ENCODE data around the gene RPL41. TPM values are rescaled to one million over a fixed set of nuclear protein-coding genes. Genes with fewer than 3 reads are reported as not detected.
A peak's percentile ranks its signal among the peaks of the same experiment; 100 is the strongest.

RPL41 gene
- total and polyA plus RNA-seq, 9 of the 15 experiments (the other 6 are each of a cell fraction or from before 2014, with no cell fraction given): 3,403 to 11,276 (median 5,604) TPM

DNA sequence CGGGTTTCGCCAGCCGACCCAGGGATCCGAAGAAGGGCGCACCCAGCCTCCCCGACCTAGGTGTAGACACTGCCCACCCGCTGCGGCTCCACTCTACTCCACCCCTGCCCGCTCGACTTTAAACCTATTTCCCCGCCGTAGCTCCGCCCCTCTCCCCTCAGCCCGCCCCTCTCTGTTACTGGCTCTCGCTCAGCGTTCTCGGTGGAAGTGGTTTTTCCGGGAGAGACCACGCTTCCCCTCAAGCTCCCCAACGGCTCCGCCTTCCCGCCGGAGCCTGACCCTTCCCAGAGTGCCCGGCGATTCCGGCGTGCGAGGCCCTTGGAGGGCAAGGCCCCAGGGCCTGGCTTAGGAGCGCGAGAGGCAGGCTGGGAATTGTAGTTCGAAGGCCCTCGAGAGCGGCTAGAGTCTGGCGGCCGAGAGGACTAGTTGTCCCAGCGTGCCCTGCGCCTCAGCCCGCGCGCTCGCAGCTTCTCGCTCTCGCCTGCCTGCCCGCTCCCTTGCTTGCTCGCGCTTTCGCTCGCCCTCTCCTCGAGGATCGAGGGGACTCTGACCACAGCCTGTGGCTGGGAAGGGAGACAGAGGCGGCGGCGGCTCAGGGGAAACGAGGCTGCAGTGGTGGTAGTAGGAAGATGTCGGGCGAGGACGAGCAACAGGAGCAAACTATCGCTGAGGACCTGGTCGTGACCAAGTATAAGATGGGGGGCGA is 12.2 kb upstream of the RPL41 start, which contains the start of gene PA2G4 (continued):
- TF ChIP-seq, protein P1, sequence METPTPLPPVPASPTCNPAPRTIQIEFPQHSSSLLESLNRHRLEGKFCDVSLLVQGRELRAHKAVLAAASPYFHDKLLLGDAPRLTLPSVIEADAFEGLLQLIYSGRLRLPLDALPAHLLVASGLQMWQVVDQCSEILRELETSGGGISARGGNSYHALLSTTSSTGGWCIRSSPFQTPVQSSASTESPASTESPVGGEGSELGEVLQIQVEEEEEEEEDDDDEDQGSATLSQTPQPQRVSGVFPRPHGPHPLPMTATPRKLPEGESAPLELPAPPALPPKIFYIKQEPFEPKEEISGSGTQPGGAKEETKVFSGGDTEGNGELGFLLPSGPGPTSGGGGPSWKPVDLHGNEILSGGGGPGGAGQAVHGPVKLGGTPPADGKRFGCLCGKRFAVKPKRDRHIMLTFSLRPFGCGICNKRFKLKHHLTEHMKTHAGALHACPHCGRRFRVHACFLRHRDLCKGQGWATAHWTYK (CRISPR knock-in tag; IDR thresholded peaks at IDR 0.05): no peak; the same call in 1 of the 2 replicates
- TF ChIP-seq ZNF695 (CRISPR knock-in tag; IDR thresholded peaks at IDR 0.05): no peak
- TF ChIP-seq ZNF134 (CRISPR knock-in tag; conservative IDR thresholded peaks at IDR 0.05): no peak
- no peak for TF ChIP-seq NFXL1 (CRISPR knock-in tag; IDR thresholded peaks at IDR 0.05)
- TF ChIP-seq ZFPM2 (CRISPR knock-in tag; IDR thresholded peaks at IDR 0.05): no peak
- no peak for TF ChIP-seq NFE2L1 (tag; IDR thresholded peaks at IDR 0.05; ENCODE audit: borderline replicate concordance, low read depth)
- TF ChIP-seq MTF1 (CRISPR knock-in tag; IDR thresholded peaks at IDR 0.05; ENCODE audit: borderline replicate concordance): no peak
- TF ChIP-seq, protein P2, sequence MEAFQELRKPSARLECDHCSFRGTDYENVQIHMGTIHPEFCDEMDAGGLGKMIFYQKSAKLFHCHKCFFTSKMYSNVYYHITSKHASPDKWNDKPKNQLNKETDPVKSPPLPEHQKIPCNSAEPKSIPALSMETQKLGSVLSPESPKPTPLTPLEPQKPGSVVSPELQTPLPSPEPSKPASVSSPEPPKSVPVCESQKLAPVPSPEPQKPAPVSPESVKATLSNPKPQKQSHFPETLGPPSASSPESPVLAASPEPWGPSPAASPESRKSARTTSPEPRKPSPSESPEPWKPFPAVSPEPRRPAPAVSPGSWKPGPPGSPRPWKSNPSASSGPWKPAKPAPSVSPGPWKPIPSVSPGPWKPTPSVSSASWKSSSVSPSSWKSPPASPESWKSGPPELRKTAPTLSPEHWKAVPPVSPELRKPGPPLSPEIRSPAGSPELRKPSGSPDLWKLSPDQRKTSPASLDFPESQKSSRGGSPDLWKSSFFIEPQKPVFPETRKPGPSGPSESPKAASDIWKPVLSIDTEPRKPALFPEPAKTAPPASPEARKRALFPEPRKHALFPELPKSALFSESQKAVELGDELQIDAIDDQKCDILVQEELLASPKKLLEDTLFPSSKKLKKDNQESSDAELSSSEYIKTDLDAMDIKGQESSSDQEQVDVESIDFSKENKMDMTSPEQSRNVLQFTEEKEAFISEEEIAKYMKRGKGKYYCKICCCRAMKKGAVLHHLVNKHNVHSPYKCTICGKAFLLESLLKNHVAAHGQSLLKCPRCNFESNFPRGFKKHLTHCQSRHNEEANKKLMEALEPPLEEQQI (IDR thresholded peaks at IDR 0.05): no peak
- TF ChIP-seq, protein P3, sequence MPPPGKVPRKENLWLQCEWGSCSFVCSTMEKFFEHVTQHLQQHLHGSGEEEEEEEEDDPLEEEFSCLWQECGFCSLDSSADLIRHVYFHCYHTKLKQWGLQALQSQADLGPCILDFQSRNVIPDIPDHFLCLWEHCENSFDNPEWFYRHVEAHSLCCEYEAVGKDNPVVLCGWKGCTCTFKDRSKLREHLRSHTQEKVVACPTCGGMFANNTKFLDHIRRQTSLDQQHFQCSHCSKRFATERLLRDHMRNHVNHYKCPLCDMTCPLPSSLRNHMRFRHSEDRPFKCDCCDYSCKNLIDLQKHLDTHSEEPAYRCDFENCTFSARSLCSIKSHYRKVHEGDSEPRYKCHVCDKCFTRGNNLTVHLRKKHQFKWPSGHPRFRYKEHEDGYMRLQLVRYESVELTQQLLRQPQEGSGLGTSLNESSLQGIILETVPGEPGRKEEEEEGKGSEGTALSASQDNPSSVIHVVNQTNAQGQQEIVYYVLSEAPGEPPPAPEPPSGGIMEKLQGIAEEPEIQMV (tag; conservative IDR thresholded peaks at IDR 0.05; ENCODE audit: low read depth): peak; percentile 56; the same call in 1 of the 2 replicates
- no peak for TF ChIP-seq ZNF586 (CRISPR knock-in tag; conservative IDR thresholded peaks at IDR 0.05)
- TF ChIP-seq ERF (CRISPR knock-in tag; IDR thresholded peaks at IDR 0.05): peak; percentile 68; the same call in 1 of the 2 replicates
- TF ChIP-seq SETDB1 (IDR thresholded peaks at IDR 0.05; ENCODE audit: low read length): no peak
- peak; percentile 29 for TF ChIP-seq CEBPG (CRISPR knock-in tag; IDR thresholded peaks at IDR 0.05)
- TF ChIP-seq CEBPG (tag; conservative IDR thresholded peaks at IDR 0.05 in 1 of 2, IDR thresholded peaks at IDR 0.05 in 1 of 2): no peak
- no peak for TF ChIP-seq PHB2 (IDR thresholded peaks at IDR 0.05; ENCODE audit: low read depth)
- TF ChIP-seq, protein P4, sequence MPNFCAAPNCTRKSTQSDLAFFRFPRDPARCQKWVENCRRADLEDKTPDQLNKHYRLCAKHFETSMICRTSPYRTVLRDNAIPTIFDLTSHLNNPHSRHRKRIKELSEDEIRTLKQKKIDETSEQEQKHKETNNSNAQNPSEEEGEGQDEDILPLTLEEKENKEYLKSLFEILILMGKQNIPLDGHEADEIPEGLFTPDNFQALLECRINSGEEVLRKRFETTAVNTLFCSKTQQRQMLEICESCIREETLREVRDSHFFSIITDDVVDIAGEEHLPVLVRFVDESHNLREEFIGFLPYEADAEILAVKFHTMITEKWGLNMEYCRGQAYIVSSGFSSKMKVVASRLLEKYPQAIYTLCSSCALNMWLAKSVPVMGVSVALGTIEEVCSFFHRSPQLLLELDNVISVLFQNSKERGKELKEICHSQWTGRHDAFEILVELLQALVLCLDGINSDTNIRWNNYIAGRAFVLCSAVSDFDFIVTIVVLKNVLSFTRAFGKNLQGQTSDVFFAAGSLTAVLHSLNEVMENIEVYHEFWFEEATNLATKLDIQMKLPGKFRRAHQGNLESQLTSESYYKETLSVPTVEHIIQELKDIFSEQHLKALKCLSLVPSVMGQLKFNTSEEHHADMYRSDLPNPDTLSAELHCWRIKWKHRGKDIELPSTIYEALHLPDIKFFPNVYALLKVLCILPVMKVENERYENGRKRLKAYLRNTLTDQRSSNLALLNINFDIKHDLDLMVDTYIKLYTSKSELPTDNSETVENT (CRISPR knock-in tag; IDR thresholded peaks at IDR 0.05): no peak; the same call in 1 of the 2 replicates
- TF ChIP-seq CCNT2 (IDR thresholded peaks at IDR 0.05; ENCODE audit: borderline replicate concordance, extremely low read depth, insufficient read length, low read depth, low read length): no peak
- TF ChIP-seq ZSCAN29 (IDR thresholded peaks at IDR 0.05): 0 out of 2 replicates have a peak, but pooled peaks have one; percentile 31
- TF ChIP-seq FOXA3 (CRISPR knock-in tag; conservative IDR thresholded peaks at IDR 0.05 in 1 of 2, IDR thresholded peaks at IDR 0.05 in 1 of 2): peak in 1 of 2 experiments; percentile 71; a peak in 2 of 4 replicates
- TF ChIP-seq ZBED1 (IDR thresholded peaks at IDR 0.05): peak; percentile 78
- TF ChIP-seq SMC3 (conservative IDR thresholded peaks at IDR 0.05; ENCODE audit: insufficient read depth, low read depth, low read length): no peak

All from K562 (cell line).